T-helper 9 cell (primary cell): ENCODE data around the gene IPO9.

Experiments
- DNase-seq: peaks from one replicate; pipeline ENCODE4 v3.0.0-alpha.2; 2020
- total RNA-seq, 2 donors: gene quantifications; one replicate each; lab custom pipeline; 2026; lab: John Stamatoyannopoulos, UW

Gene IPO9
- 59.1 to 101 reads per million in 2 donors for total RNA-seq

GRCh38 chr1:201828820-201829774, at the start of gene IPO9:
IPO9 (plus strand) TSS chr1:201829157; CDS start chr1:201829210, 53 bp downstream.
- DNase-seq, result peak; percentile 97

DNA sequence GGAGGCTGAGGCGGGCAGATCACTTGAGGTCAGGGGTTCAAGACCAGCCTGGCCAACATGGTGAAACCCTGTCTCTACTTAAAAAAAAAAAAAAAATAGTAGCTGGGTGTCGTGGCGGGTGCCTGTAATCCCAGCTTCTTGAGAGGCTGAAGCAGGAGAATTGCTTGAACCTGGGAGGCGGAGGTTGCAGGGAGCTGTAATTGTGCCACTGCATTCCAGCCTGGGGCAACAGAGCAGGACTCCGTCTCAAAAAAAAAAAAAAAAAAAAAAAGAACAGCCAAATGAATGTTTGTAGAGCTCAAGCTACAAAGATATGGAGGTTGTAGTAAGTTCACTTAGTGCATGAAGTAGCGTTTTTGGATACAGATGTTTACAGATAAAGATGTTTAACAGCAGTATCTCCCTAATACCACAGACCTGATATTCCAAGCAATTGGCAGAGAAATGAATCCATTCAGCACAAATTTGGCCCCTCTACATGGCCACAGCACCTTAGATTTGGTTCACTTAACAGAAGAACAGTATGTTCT, 49.5 kb upstream of the IPO9 start:
- no peak for DNase-seq

DNA sequence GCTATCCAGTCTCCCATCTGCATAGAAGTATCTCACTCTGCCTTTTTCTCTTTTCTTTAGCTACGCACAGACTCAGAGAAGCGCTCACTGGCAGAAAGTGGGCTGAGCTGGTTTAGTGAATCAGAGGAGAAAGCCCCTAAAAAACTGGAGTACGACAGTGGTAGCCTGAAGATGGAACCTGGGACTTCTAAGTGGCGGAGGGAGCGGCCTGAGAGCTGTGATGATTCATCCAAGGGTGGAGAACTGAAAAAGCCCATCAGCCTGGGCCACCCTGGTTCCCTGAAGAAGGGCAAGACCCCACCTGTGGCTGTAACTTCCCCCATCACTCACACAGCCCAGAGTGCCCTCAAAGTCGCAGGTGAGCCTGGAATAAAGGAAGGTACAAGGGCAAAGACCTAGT, 48.0 kb upstream of the IPO9 start:
- DNase-seq, result no peak

DNA sequence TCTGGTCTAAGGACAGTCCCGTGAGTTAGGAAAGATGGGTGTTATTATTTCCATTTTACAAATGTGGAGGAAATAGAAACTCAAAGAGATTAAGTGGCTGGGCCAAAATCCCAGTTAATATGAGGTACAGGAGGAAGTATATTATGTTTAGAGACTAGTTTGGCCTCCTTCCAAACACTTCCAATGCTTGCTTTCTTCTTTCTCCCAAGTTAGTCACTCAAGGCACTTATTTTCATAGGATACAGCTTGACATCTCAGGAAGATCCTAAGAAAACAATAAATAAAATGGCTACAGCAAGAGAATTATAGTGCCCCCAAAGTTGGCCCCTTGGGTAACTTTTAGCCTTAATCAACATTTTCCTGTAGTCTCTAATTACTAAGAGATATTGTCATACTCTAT, 47.5 kb upstream of the IPO9 start:
- DNase-seq, result no peak

GRCh38 chr1:201782353-201782752, 46.6 kb upstream of the IPO9 start:
- no peak for DNase-seq

DNA sequence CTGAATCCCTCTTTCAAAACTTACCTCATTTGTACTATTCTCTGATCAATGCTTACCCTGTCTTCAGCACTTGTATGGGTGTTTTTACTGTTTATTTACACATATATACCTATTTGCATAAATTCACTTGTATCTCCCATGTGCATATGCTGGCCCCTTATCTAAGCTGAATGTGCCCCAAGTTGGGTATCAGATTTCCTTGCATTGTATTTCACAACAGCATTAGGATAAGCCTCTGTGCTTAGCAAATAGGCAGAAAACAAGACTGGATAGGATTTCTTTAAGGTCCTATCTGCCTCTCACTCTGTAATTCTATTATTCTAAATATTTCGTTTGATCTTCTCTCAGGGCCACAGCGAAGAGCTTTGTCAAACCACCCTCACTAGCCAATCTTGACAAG, 45.9 kb upstream of the IPO9 start:
- no peak for DNase-seq

GRCh38 chr1:201783572-201783971, 45.4 kb upstream of the IPO9 start:
- DNase-seq, result no peak

DNA sequence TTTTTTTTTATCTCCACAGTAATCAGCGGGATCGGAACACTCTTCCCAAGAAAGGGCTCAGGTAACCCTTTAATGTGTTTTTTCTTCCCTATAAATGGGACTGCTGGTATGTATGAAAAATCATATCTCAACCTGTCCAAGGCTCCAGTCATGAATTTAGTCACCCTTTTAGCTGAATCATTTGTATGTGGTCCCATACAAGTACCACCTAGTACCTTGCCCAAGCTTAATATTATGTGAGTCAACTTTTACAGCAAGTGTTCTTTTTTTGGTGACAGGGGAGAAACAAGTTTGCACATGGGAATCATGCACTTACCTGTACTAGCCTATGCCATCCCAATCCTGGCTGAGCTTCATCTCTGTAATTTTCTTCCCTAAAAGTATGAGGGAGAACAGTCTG, 43.7 kb upstream of the IPO9 start:
- DNase-seq, result no peak

GRCh38 chr1:201786824-201787223, 42.1 kb upstream of the IPO9 start:
- DNase-seq, result no peak

DNA sequence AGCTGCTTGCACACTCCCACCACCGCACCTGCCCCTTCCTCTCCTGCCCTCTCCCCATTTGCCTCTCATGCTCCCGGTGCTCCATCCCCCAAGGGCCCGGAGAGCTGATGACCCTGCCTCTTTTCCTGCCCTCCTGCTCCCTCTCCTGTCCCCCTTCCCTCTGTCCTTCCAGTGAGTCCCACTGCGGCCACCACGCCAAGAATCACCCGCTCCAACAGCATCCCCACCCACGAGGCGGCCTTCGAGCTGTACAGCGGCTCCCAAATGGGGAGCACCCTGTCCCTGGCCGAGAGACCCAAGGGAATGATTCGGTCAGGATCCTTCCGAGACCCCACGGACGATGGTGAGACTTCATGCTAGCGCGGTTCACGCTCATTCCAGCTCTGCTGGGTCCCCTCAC, 40.7 kb upstream of the IPO9 start:
- DNase-seq, result no peak

GRCh38 chr1:201789245-201789644, 39.7 kb upstream of the IPO9 start:
- DNase-seq, result no peak

GRCh38 chr1:201790261-201790660, 38.7 kb upstream of the IPO9 start:
- no peak for DNase-seq

DNA sequence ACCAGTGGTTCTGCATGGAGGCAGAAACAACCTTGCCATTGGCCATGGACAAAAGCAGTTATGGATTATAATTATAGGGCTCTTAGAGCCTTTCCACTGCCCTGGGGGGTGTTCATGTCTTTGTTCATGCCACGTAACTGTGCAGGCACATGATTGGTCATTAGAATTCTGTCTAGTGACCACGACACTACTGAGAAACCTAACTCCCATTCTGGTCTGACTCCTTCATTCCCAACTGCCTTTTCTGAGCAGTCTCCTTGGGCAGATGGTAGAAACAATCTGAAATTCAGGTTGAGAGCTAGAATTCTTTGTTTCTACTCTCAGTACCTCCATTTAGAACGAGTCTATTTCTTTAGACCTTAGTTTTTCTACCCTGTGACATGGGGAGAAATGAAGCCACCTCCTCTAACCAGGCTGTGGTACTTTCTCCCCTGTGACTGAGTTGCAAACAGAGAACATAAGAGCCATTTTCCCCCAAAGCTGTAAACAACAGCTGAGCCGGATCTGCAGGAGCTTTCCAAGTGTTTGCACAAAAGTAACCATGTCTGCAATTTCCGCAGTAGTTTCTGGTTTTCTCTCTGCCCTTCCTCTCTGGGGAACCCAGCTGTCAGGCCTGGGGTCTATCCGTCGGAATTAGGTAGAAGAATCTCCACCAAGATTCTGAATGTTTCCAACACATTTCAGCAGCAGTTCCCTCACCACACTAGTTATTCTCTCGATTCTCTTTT, 37.7 kb upstream of the IPO9 start:
- no peak for DNase-seq

DNA sequence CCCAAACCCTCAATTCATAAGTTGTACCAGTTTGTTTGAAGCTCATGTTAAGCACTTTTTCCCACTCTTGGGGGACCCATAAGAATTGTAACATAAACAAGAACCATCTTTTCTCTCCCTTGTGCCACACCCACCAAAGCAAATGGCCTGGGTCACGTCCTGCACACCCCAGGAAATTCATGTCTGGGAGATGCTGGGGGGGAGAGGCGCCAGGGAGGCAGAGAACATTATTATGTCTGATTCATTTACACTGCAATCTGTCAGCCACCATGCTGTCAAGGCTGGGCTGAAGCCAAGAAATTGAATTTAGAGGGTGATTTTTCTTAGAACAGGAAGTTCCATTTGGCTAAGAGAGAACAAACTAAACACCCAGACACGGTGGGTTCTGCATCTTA, 37.2 kb upstream of the IPO9 start:
- no peak for DNase-seq

DNA sequence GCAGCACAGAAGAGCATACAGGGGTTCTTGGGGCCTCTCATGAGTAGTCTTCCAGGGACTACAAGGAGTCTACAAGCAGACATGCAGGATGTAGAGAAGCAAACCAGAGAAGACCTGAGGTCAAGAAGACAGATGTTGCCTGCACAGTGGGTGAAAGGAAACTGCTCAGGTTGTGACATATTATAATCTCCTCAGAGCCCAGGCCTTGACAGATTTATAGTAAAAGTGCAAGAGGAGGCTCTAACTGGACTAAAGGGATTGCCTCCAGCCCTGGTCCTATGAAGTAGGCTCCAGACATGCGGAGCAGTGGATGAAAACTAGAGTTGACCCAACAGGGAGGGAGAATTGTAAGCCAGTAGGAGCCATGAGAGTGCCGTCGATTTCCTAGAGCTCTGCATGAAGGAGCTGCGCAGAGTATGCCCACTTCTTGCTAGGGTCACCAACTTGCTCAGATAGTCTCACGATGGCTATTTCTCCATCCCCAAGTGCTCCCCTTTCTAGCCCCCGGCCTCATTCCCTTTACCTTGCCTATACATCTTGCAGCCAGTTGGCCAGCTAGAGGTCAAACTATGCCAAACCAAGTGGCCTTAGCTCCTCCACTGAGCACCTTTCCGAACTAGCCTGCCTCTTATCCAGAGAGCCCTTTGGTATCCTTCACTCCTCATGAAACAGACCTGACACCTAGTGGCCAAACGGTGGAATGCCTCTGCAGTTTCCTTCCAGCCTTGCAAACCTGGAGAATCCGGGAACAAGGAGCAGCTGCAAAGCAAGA, 36.2 kb upstream of the IPO9 start:
- peak; percentile 23 for DNase-seq

DNA sequence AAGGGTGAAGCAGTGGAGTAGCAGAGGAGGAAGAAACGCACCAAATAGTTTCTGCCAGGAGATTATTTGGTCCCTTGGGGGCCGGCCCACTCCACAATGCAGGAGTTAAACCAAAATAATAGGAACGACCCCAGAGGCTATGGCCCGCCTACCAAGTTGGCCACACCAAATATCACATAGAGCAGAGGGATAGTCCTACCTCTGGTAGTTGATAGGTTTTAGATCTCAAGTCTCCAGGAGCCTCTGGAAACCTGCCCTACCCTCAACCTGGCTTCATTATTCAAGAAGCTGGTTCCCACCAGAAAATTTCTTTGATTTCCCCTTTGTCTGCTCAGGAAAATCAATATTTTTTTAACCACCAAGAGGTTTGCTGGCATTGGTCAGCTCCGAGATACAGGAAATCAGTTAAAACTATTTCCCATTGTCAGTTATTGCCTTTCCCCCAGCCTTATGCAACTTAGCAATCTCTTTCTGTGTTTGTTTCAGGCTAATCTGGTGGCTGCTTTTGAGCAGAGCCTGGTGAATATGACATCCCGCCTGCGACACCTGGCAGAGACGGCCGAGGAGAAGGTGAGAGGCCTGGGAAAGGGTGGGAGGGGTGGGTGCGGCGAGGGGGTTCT, 35.5 kb upstream of the IPO9 start:
- DNase-seq, result no peak

DNA sequence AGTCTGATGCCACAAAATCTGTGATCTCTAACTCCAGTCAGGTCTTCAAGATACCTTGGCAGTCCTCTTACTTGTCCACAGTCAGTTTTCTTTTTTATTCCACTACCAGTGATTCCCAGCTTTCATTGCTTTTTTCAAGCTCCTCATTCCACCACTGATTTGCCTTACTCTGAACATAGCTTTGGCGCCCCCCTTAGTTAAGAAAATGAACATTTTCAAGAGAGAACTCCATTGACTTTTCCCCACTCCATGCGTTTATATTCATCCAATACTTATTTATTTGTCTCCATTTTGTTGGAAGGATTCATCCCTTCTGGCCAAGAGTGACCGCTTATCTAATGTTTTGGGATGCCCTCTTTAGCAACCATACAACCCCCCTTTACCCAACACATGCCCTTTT, 33.9 kb upstream of the IPO9 start:
- DNase-seq, result no peak

- no peak for DNase-seq
Observed at GRCh38 chr1:201800246-201800645, 28.7 kb upstream of the IPO9 start.

DNA sequence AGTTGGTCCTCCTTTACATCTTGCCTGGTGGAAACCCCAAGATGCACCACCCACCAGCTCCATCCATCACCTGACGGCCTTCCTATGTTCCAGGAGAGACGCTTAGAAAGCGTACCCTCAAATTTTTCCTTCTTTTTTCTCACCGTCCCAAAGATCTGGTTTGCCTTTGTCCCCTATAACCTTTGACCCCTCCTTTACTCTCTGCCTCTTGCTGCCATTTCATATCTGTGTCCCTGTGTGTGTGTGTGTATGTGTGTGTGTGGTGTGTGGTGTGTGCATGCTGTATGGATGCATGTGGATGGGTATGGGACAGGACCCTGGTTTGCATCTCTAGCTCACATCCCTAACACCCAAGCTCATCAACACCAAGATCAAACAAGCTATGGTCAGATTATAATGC, 22.2 kb upstream of the IPO9 start:
- DNase-seq, result no peak

DNA sequence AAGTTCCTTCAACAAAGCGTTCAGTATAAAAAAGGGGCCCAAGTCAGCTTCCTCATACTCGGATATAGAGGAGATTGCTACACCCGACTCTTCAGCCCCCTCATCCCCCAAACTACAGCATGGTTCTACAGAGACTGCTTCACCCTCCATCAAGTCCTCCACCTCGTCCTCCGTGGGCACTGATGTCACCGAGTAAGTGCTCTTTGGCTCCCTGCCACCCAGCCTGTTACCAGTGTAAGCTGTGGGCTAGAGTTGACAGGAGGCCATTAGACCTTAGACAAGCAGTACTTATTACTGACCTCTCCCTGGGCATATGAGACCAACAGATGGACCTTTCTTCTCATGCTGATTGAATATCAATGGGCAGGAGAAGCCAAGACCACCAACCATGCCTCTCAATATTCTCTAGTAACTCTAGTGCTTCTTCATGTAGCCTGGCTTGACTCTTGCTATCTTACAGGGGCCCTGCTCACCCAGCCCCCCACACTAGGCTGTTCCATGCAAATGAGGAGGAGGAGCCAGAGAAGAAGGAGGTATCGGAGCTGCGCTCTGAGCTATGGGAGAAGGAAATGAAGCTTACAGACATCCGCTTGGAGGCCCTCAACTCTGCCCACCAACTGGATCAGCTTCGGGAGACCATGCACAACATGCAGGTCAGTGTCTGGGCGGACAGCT, 20.9 kb upstream of the IPO9 start:
- DNase-seq, result no peak

- no peak for DNase-seq
Observed at GRCh38 chr1:201808633-201808990, 20.3 kb upstream of the IPO9 start.

- DNase-seq, result no peak
Observed at GRCh38 chr1:201809876-201810275, 19.1 kb upstream of the IPO9 start.
